ENCODE measurements around the gene SOST. TPM values are rescaled to one million over a fixed set of nuclear protein-coding genes. Genes with fewer than 3 reads are reported as not detected.

Gene SOST
- polyA plus RNA-seq, 2 donors = not detected

GRCh38 chr17:43790311-43790940 lies 31.8 kb upstream of the SOST start:
- WGBS, 2 donors = 55 to 71% methylated on average over 14 of the region's 14 CpGs
- Histone ChIP-seq H3K9me3 (ENCODE audit: control insufficient read depth in 2 of 2, insufficient read depth in 1 of 2, low read depth in 1 of 2, low read length in 1 of 2) (no peaks in the 10 kb centered on the region), H3K36me3 (ENCODE audit: control insufficient read depth in 2 of 2, insufficient read depth in 2 of 2, low read length in 1 of 2) (no peaks in the 10 kb centered on the region), H3K4me1 (ENCODE audit: control insufficient read depth in 2 of 2, insufficient read depth in 2 of 2, low read length in 1 of 2) (no peaks in the 10 kb centered on the region), H3K27ac (ENCODE audit: low read depth in 2 of 2, low read length in 1 of 2) (no peak overlapping the region), H3K27me3 (ENCODE audit: control insufficient read depth in 1 of 2, insufficient read depth in 2 of 2, low read length in 2 of 2) (no peaks in the 10 kb centered on the region), H3K4me3 (ENCODE audit: low read depth in 1 of 2, low read length in 2 of 2) (no peak overlapping the region)

DNA sequence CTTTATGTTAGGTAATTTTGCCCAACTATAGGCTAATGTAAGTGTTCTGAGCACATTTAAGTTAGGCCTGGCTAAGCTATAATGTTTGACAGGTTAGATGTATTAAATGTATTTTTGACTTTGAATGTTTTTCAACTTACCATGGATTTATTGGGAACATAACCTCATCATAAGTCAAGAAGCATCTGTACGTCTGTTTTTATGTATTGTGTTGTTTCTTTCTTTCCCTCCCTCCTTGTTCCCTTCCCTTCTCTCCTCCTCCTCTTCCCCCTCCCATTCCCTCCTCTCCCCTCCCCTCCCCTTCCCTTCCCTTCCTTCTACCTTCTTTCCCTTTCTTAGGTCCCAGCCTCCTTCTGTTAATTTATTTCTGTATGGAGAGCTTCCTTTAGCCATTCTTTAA lies 30.9 kb upstream of the SOST start:
- 83 to 95% methylated on average over 1 of the region's 1 CpG for WGBS, 2 donors
- Histone ChIP-seq H3K36me3 (ENCODE audit: control insufficient read depth in 2 of 2, insufficient read depth in 2 of 2, low read length in 1 of 2) (no peaks in the 10 kb centered on the region), H3K27ac (ENCODE audit: low read depth in 2 of 2, low read length in 1 of 2) (no peak overlapping the region), H3K4me1 (ENCODE audit: control insufficient read depth in 2 of 2, insufficient read depth in 2 of 2, low read length in 1 of 2) (no peaks in the 10 kb centered on the region), H3K4me3 (ENCODE audit: low read depth in 1 of 2, low read length in 2 of 2) (no peak overlapping the region), H3K9me3 (ENCODE audit: control insufficient read depth in 2 of 2, insufficient read depth in 1 of 2, low read depth in 1 of 2, low read length in 1 of 2) (no peaks in the 10 kb centered on the region), H3K27me3 (ENCODE audit: control insufficient read depth in 1 of 2, insufficient read depth in 2 of 2, low read length in 2 of 2) (no peaks in the 10 kb centered on the region)

GRCh38 chr17:43788540-43788939 lies 29.9 kb upstream of the SOST start:
- WGBS, 2 donors = 81 to 92% methylated on average over 5 of the region's 5 CpGs
- no peaks in the 10 kb centered on the region for H3K36me3 ChIP-seq (ENCODE audit: control insufficient read depth in 2 of 2, insufficient read depth in 2 of 2, low read length in 1 of 2)
- no peaks in the 10 kb centered on the region for H3K27me3 ChIP-seq (ENCODE audit: control insufficient read depth in 1 of 2, insufficient read depth in 2 of 2, low read length in 2 of 2)
- no peak overlapping the region for H3K27ac ChIP-seq (ENCODE audit: low read depth in 2 of 2, low read length in 1 of 2)
- H3K4me3 ChIP-seq (ENCODE audit: low read depth in 1 of 2, low read length in 2 of 2) = no peak overlapping the region
- H3K9me3 ChIP-seq (ENCODE audit: control insufficient read depth in 2 of 2, insufficient read depth in 1 of 2, low read depth in 1 of 2, low read length in 1 of 2) = no peaks in the 10 kb centered on the region
- H3K4me1 ChIP-seq (ENCODE audit: control insufficient read depth in 2 of 2, insufficient read depth in 2 of 2, low read length in 1 of 2) = no peaks in the 10 kb centered on the region

DNA sequence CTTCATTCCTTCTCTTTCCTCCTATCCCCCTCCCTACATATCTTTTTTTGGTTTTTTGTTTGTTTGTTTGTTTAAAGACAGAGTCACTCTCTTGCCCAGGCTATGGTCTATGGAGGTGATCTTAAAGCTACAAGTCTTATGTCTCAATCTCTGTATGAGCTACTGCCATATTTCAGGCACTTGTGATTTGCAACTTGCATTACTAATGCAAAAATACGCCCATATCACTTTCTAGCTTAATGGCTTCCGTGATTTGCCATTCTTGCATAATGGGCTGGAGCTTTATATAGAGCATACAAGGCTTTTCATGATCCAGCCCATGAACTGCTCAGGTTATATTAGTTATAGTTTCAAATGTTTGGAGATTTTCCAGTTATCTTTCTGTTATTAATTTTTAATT lies 29.1 kb upstream of the SOST start:
- Histone ChIP-seq H3K27me3 (ENCODE audit: control insufficient read depth in 1 of 2, insufficient read depth in 2 of 2, low read length in 2 of 2) (no peaks in the 10 kb centered on the region), H3K36me3 (ENCODE audit: control insufficient read depth in 2 of 2, insufficient read depth in 2 of 2, low read length in 1 of 2) (no peaks in the 10 kb centered on the region), H3K27ac (ENCODE audit: low read depth in 2 of 2, low read length in 1 of 2) (no peak overlapping the region), H3K4me1 (ENCODE audit: control insufficient read depth in 2 of 2, insufficient read depth in 2 of 2, low read length in 1 of 2) (no peaks in the 10 kb centered on the region), H3K9me3 (ENCODE audit: control insufficient read depth in 2 of 2, insufficient read depth in 1 of 2, low read depth in 1 of 2, low read length in 1 of 2) (no peaks in the 10 kb centered on the region), H3K4me3 (ENCODE audit: low read depth in 1 of 2, low read length in 2 of 2) (no peak overlapping the region)
- WGBS, 2 donors = 69 to 77% methylated on average over 2 of the region's 2 CpGs

DNA sequence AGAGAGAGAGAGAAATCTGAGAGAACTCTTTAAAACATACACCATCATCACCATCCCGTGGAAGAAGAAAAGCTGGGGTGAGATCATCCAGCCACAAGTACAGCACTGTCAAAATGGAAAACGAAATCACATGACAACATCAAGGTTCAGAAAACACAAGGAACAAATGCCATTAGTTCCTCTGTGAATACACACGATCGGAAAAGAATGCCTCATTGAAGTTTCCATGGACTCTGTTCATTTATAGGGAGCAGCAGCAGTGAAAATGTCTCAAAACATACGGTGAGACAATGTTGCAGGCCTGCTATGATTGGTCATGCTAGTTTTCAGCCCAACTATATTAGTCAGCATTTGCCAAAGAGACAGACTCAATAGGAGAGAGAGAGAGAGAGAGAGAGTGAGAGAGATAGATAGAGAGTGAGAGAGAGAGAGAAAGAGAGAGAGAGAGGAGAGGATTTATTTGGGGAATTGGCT lies 26.1 kb upstream of the SOST start:
- Histone ChIP-seq H3K4me3 (ENCODE audit: low read depth in 1 of 2, low read length in 2 of 2) (no peak overlapping the region), H3K9me3 (ENCODE audit: control insufficient read depth in 2 of 2, insufficient read depth in 1 of 2, low read depth in 1 of 2, low read length in 1 of 2) (no peaks in the 10 kb centered on the region), H3K27me3 (ENCODE audit: control insufficient read depth in 1 of 2, insufficient read depth in 2 of 2, low read length in 2 of 2) (no peaks in the 10 kb centered on the region), H3K4me1 (ENCODE audit: control insufficient read depth in 2 of 2, insufficient read depth in 2 of 2, low read length in 1 of 2) (no peaks in the 10 kb centered on the region), H3K27ac (ENCODE audit: low read depth in 2 of 2, low read length in 1 of 2) (no peak overlapping the region), H3K36me3 (ENCODE audit: control insufficient read depth in 2 of 2, insufficient read depth in 2 of 2, low read length in 1 of 2) (no peaks in the 10 kb centered on the region)
- WGBS, 2 donors = 71 to 74% methylated on average over 5 of the region's 5 CpGs

GRCh38 chr17:43784068-43784467 lies 25.5 kb upstream of the SOST start:
- Histone ChIP-seq H3K27me3 (ENCODE audit: control insufficient read depth in 1 of 2, insufficient read depth in 2 of 2, low read length in 2 of 2) (no peaks in the 10 kb centered on the region), H3K4me3 (ENCODE audit: low read depth in 1 of 2, low read length in 2 of 2) (no peak overlapping the region), H3K9me3 (ENCODE audit: control insufficient read depth in 2 of 2, insufficient read depth in 1 of 2, low read depth in 1 of 2, low read length in 1 of 2) (no peaks in the 10 kb centered on the region), H3K36me3 (ENCODE audit: control insufficient read depth in 2 of 2, insufficient read depth in 2 of 2, low read length in 1 of 2) (no peaks in the 10 kb centered on the region), H3K4me1 (ENCODE audit: control insufficient read depth in 2 of 2, insufficient read depth in 2 of 2, low read length in 1 of 2) (peaks cover 0 to 2% of the 10 kb centered on the region in 2 donors), H3K27ac (ENCODE audit: low read depth in 2 of 2, low read length in 1 of 2) (no peak overlapping the region)
- 73 to 77% methylated on average over 2 of the region's 2 CpGs for WGBS, 2 donors

GRCh38 chr17:43782913-43783680 lies 24.5 kb upstream of the SOST start:
- H3K27ac ChIP-seq (ENCODE audit: low read depth in 2 of 2, low read length in 1 of 2) = no peak overlapping the region
- H3K36me3 ChIP-seq (ENCODE audit: control insufficient read depth in 2 of 2, insufficient read depth in 2 of 2, low read length in 1 of 2) = no peaks in the 10 kb centered on the region
- WGBS, 2 donors = 83 to 84% methylated on average over 15 of the region's 15 CpGs
- no peaks in the 10 kb centered on the region for H3K27me3 ChIP-seq (ENCODE audit: control insufficient read depth in 1 of 2, insufficient read depth in 2 of 2, low read length in 2 of 2)
- peaks cover 0 to 2% of the 10 kb centered on the region in 2 donors for H3K4me1 ChIP-seq (ENCODE audit: control insufficient read depth in 2 of 2, insufficient read depth in 2 of 2, low read length in 1 of 2)
- no peak overlapping the region for H3K4me3 ChIP-seq (ENCODE audit: low read depth in 1 of 2, low read length in 2 of 2)
- H3K9me3 ChIP-seq (ENCODE audit: control insufficient read depth in 2 of 2, insufficient read depth in 1 of 2, low read depth in 1 of 2, low read length in 1 of 2) = no peaks in the 10 kb centered on the region

- peaks cover 0 to 3% of the 10 kb centered on the region in 2 donors for H3K36me3 ChIP-seq (ENCODE audit: control insufficient read depth in 2 of 2, insufficient read depth in 2 of 2, low read length in 1 of 2)
- peak within 1 kb of the TSS; percentile 69 to 92 for H3K4me3 ChIP-seq (ENCODE audit: low read depth in 1 of 2, low read length in 2 of 2)
- no peaks in the 10 kb centered on the region for H3K9me3 ChIP-seq (ENCODE audit: control insufficient read depth in 2 of 2, insufficient read depth in 1 of 2, low read depth in 1 of 2, low read length in 1 of 2)
- peaks cover 2 to 6% of the 10 kb centered on the region in 2 donors for H3K4me1 ChIP-seq (ENCODE audit: control insufficient read depth in 2 of 2, insufficient read depth in 2 of 2, low read length in 1 of 2)
- WGBS, 2 donors = 61 to 68% methylated on average over 7 of the region's 7 CpGs
- H3K27me3 ChIP-seq (ENCODE audit: control insufficient read depth in 1 of 2, insufficient read depth in 2 of 2, low read length in 2 of 2) = no peaks in the 10 kb centered on the region
- peak within 1 kb of the TSS in 1 of 2 donors; percentile 86 for H3K27ac ChIP-seq (ENCODE audit: low read depth in 2 of 2, low read length in 1 of 2)
Observed at GRCh38 chr17:43780135-43780534, 21.5 kb upstream of the SOST start, which contains the start of gene CFAP97D1. Gene CFAP97D1 (plus strand): TSS chr17:43780435. CDS start chr17:43780463, 28 bp downstream.

DNA sequence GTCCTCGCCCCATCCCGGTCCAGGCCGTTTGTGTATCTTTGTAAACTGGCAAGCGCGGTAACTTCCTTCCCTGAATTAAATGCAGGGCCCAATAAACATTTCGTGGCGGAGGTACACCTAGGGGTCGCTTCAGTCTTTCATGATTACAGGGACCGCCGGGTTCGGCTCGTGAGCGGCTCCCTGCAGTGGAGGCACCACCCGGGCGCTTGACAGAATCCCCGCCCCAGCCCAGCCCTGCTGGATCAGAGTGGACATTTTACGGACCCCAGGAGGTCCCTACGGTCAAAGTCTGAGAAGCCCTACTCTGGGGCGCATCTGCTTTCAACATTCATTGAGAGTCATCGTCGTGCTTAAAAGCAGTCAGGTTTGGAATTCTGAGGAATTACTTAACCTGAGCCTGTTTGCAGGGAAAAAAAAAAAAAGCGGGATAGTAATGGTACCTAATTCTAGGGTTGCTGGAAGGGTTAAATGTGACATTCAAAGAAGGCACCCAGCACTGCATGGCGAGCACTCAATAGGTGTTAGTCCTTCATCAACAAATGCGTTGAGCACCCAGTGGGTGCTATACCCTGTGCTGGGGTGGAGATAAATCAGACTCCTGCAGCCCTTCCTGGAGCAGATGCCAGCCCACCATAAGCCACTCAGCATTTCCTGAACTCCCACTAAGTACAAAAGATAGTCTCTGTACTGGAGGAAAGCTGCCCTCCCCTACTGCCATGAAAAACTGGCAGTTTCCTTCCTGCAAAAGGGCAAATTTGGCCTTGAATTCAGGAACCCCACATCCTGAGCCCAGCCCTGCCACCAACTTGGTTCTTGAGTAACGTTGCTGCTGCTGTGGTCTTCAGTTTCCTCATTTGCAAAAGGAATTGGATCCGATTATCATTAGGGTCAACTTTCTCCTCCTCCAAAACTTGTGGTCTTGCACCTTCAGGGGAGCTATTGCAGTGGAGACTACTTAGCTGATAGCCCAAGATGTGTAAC lies 20.8 kb upstream of the SOST start:
- Histone ChIP-seq H3K4me3 (ENCODE audit: low read depth in 1 of 2, low read length in 2 of 2) (peak overlapping the region; percentile 69 to 92), H3K4me1 (ENCODE audit: control insufficient read depth in 2 of 2, insufficient read depth in 2 of 2, low read length in 1 of 2) (peaks cover 2 to 6% of the 10 kb centered on the region in 2 donors), H3K36me3 (ENCODE audit: control insufficient read depth in 2 of 2, insufficient read depth in 2 of 2, low read length in 1 of 2) (peaks cover 0 to 7% of the 10 kb centered on the region in 2 donors), H3K9me3 (ENCODE audit: control insufficient read depth in 2 of 2, insufficient read depth in 1 of 2, low read depth in 1 of 2, low read length in 1 of 2) (no peaks in the 10 kb centered on the region), H3K27me3 (ENCODE audit: control insufficient read depth in 1 of 2, insufficient read depth in 2 of 2, low read length in 2 of 2) (no peaks in the 10 kb centered on the region), H3K27ac (ENCODE audit: low read depth in 2 of 2, low read length in 1 of 2) (peak overlapping the region; percentile 86 to 93)
- 8% methylated on average over 26 of the region's 26 CpGs for WGBS, 2 donors
